Activated CD4-positive, alpha-beta T cell treated with anti-CD3 and anti-CD28 coated beads, Interleukin-10, Interleukin-2, amounts not matched to agents 100 ng/mL and 50 ng/mL, durations not matched to agents 16 hours and 8 hours (primary cell): Measurements from ENCODE around the gene FNDC8.
"Not testable (repeated sequence)": the region's sequence is repeated elsewhere in the genome, so short reads cannot be mapped to it uniquely, and the experiment has no call there.

Experiments used
- DNase-seq: peaks from one replicate; pipeline ENCODE4 v3.0.0-alpha.2; 2020

The FNDC8 gene

GRCh38 chr17:35097776-35098175, 23.6 kb upstream of the FNDC8 start:
- no peak for DNase-seq

- DNase-seq: no peak
Measured at GRCh38 chr17:35099908-35100307, 21.5 kb upstream of the FNDC8 start.

GRCh38 chr17:35101036-35101435, 20.4 kb upstream of the FNDC8 start:
- DNase-seq: no peak

GRCh38 chr17:35101725-35102124, 19.7 kb upstream of the FNDC8 start:
- DNase-seq: peak; percentile 34

- no peak for DNase-seq
Measured at GRCh38 chr17:35103271-35103670, 18.1 kb upstream of the FNDC8 start.

- no peak for DNase-seq
Measured at GRCh38 chr17:35104844-35105450, 16.5 kb upstream of the FNDC8 start.

GRCh38 chr17:35110791-35111190, 10.6 kb upstream of the FNDC8 start:
- DNase-seq: not testable (repeated sequence)

- DNase-seq: no peak
Measured at GRCh38 chr17:35116845-35117244, 4.6 kb upstream of the FNDC8 start.

GRCh38 chr17:35117984-35118383, 3.4 kb upstream of the FNDC8 start:
- peak; percentile 68 for DNase-seq

- DNase-seq: peak; percentile 88
Measured at GRCh38 chr17:35119370-35120165, 1.8 kb upstream of the FNDC8 start, which contains the start of gene RAD51D. RAD51D (minus strand) TSS chr17:35119860; CDS start chr17:35119613, 247 bp downstream.

GRCh38 chr17:35127751-35128514, 6.5 kb downstream of the FNDC8 start:
- DNase-seq: no peak

GRCh38 chr17:35129154-35129972, 7.9 kb downstream of the FNDC8 start:
- no peak for DNase-seq

GRCh38 chr17:35129973-35130351, 8.5 kb downstream of the FNDC8 start:
- peak; percentile 43 for DNase-seq

- no peak for DNase-seq
Measured at GRCh38 chr17:35130392-35130791, 9.0 kb downstream of the FNDC8 start.

GRCh38 chr17:35132099-35132498, 10.7 kb downstream of the FNDC8 start:
- DNase-seq: no peak

- no peak for DNase-seq
Measured at GRCh38 chr17:35132816-35133550, 11.6 kb downstream of the FNDC8 start.

- no peak for DNase-seq
Measured at GRCh38 chr17:35135322-35135721, 13.9 kb downstream of the FNDC8 start.

- DNase-seq: no peak
Measured at GRCh38 chr17:35138218-35138617, 16.8 kb downstream of the FNDC8 start.

GRCh38 chr17:35141681-35142466, 20.5 kb downstream of the FNDC8 start, which contains the start of gene NLE1:
NLE1 (minus strand) TSS chr17:35142303; CDS start chr17:35142275, 28 bp downstream.
- DNase-seq: peak; percentile 93

GRCh38 chr17:35142467-35142796, 21.0 kb downstream of the FNDC8 start:
- DNase-seq: no peak

GRCh38 chr17:35144840-35145239, 23.4 kb downstream of the FNDC8 start:
- no peak for DNase-seq
